Measurements from ENCODE around the gene ZNF304. TPM values are rescaled to one million over a fixed set of nuclear protein-coding genes. Genes with fewer than 3 reads are reported as not detected.

The ZNF304 gene
- polyA plus RNA-seq, 1 donor (not counting 4 experiments of a cell fraction or from before 2014, with no cell fraction given) = 7.7 TPM

- Histone ChIP-seq H3K36me3 (ENCODE audit: control insufficient read depth in 2 of 2, extremely low read depth in 1 of 2, insufficient read depth in 2 of 2, low read length in 2 of 2) (peaks cover 6 to 25% of the 10 kb centered on the region in 2 experiments), H4K20me1 (ENCODE audit: control insufficient read depth, extremely low read depth, insufficient read depth, low read length) (no peaks in the 10 kb centered on the region), H3K27me3 (ENCODE audit: control insufficient read depth, extremely low read depth, insufficient read depth, low read length) (no peaks in the 10 kb centered on the region), H3K9me3 (ENCODE audit: control insufficient read depth, low read depth, low read length) (no peaks in the 10 kb centered on the region), H2AFZ (ENCODE audit: control insufficient read depth, low read length) (no peak overlapping the region), H3K9me1 (ENCODE audit: control insufficient read depth, extremely low read depth, insufficient read depth, low read length) (no peaks in the 10 kb centered on the region), H3K79me2 (ENCODE audit: control insufficient read depth, insufficient read depth, low read length) (peaks cover 27% of the 10 kb centered on the region), H3K4me3 (ENCODE audit: control insufficient read depth in 2 of 3, extremely low read depth in 1 of 3, insufficient read depth in 2 of 3, low read depth in 1 of 3, low read length in 3 of 3) (no peak overlapping the region), H3K4me2 (ENCODE audit: control insufficient read depth, extremely low read depth, insufficient read depth, low read depth, low read length) (no peak overlapping the region), H3K4me1 (ENCODE audit: control insufficient read depth, extremely low read depth, insufficient read depth, low read length) (peaks cover 4% of the 10 kb centered on the region), H3K27ac (ENCODE audit: control insufficient read depth, insufficient read depth, low read length) (no peak overlapping the region), H3K9ac (ENCODE audit: control insufficient read depth, extremely low read depth, insufficient read depth, low read length) (no peak overlapping the region)
- FAIRE-seq (no peak), DNase-seq (ENCODE audit: low read depth, low spot score) (no peak)
- dilution Hi-C loops (cut with MboI; ENCODE audit: extremely low pct_ligation_motif_present, low sequenced_read_pairs) = no loop called here
- TF ChIP-seq CTCF (optimal IDR thresholded peaks at IDR 0.05 in 1 of 3, IDR thresholded peaks at IDR 0.05 in 1 of 3, conservative IDR thresholded peaks at IDR 0.05 in 1 of 3; ENCODE audit: extremely low read depth in 1 of 3, insufficient read depth in 2 of 3, low read length in 3 of 3) (no peak), EZH2 (IDR thresholded peaks at IDR 0.05; ENCODE audit: low read length) (no peak)
These were observed 6.3 kb downstream of the ZNF304 start for GRCh38 chr19:57357406-57357805.

- no peak overlapping the region for H3K4me3 ChIP-seq (ENCODE audit: control insufficient read depth in 2 of 3, extremely low read depth in 1 of 3, insufficient read depth in 2 of 3, low read depth in 1 of 3, low read length in 3 of 3)
- peaks cover 18% of the 10 kb centered on the region for H3K79me2 ChIP-seq (ENCODE audit: control insufficient read depth, insufficient read depth, low read length)
- no peak for FAIRE-seq
- no peaks in the 10 kb centered on the region for H3K9me3 ChIP-seq (ENCODE audit: control insufficient read depth, low read depth, low read length)
- dilution Hi-C loops (cut with MboI; ENCODE audit: extremely low pct_ligation_motif_present, low sequenced_read_pairs) = no loop called here
- H4K20me1 ChIP-seq (ENCODE audit: control insufficient read depth, extremely low read depth, insufficient read depth, low read length) = no peaks in the 10 kb centered on the region
- H3K36me3 ChIP-seq (ENCODE audit: control insufficient read depth in 2 of 2, extremely low read depth in 1 of 2, insufficient read depth in 2 of 2, low read length in 2 of 2) = peaks cover 6 to 23% of the 10 kb centered on the region in 2 experiments
- DNase-seq (ENCODE audit: low read depth, low spot score) = no peak
- no peak overlapping the region for H3K4me2 ChIP-seq (ENCODE audit: control insufficient read depth, extremely low read depth, insufficient read depth, low read depth, low read length)
- no peak overlapping the region for H2AFZ ChIP-seq (ENCODE audit: control insufficient read depth, low read length)
- no peaks in the 10 kb centered on the region for H3K9me1 ChIP-seq (ENCODE audit: control insufficient read depth, extremely low read depth, insufficient read depth, low read length)
- no peaks in the 10 kb centered on the region for H3K27me3 ChIP-seq (ENCODE audit: control insufficient read depth, extremely low read depth, insufficient read depth, low read length)
- H3K27ac ChIP-seq (ENCODE audit: control insufficient read depth, insufficient read depth, low read length) = no peak overlapping the region
- TF ChIP-seq EZH2 (IDR thresholded peaks at IDR 0.05; ENCODE audit: low read length) = no peak
- no peak for TF ChIP-seq CTCF (optimal IDR thresholded peaks at IDR 0.05 in 1 of 3, IDR thresholded peaks at IDR 0.05 in 1 of 3, conservative IDR thresholded peaks at IDR 0.05 in 1 of 3; ENCODE audit: extremely low read depth in 1 of 3, insufficient read depth in 2 of 3, low read length in 3 of 3)
- peaks cover 5% of the 10 kb centered on the region for H3K4me1 ChIP-seq (ENCODE audit: control insufficient read depth, extremely low read depth, insufficient read depth, low read length)
- H3K9ac ChIP-seq (ENCODE audit: control insufficient read depth, extremely low read depth, insufficient read depth, low read length) = no peak overlapping the region
These were observed 8.2 kb downstream of the ZNF304 start for GRCh38 chr19:57359300-57359699.

Data from keratinocyte (primary cell).